Measurements from ENCODE around the gene SLC25A31.

- no peak for TF ChIP-seq POLR2AphosphoS5 (IDR thresholded peaks at IDR 0.05; ENCODE audit: low read depth, low read length)
- TF ChIP-seq POLR2A (IDR thresholded peaks at IDR 0.05; ENCODE audit: low read depth, low read length): no peak
- TF ChIP-seq TAF1 (IDR thresholded peaks at IDR 0.05; ENCODE audit: low read depth, low read length): no peak
- no peak for TF ChIP-seq SPI1 (IDR thresholded peaks at IDR 0.05; ENCODE audit: low read depth, low read length)
- TF ChIP-seq PAX5 (IDR thresholded peaks at IDR 0.05; ENCODE audit: insufficient read depth, low read length, severe bottlenecking): no peak
Measured at GRCh38 chr4:127685292-127685691, 44.9 kb upstream of the SLC25A31 start.

All from GM12891 (cell line).